AML-193 (cell line): Measurements from ENCODE around the gene CFAP73.

ENCODE experiments used
- DNase-seq, 2 experiments: peaks; one replicate each; lab custom pipeline; 2025; lab: John Stamatoyannopoulos, UW

Gene CFAP73

DNA sequence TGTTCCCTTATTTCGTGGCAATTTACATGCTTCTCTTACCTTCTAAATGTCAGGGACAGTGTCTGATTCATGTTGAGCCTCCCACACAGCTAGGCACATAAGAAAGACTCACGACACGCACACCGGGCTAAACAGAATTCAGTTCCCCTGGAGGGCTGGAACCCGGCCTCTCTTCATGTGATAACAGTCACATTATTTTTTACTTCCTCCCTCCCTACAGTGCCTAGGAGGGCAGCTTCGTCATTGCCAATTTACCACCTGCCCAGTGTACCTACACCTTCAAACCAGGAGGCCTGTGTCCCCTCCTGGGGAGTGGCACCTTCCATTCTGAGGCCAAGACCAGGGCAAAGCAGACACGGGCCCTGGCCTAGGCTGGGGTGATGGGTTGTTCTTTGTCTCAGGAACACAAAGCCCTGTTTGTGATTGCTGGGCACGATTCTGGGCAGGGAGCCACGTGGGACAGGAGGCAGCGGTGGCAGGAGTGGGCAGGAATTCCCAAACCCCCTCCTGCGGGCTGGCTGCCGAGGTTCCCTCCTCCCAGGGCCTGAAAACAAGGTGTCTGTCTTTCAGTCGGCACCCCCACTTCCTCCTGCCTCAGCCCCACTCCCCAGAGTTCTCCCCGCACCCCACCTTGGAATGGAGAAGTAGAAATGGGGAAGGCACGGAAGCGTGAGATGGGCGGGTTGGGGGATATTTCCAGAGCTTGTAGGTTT lies 7.2 kb upstream of the CFAP73 start:
- DNase-seq = peak; percentile 61 to 63

DNA sequence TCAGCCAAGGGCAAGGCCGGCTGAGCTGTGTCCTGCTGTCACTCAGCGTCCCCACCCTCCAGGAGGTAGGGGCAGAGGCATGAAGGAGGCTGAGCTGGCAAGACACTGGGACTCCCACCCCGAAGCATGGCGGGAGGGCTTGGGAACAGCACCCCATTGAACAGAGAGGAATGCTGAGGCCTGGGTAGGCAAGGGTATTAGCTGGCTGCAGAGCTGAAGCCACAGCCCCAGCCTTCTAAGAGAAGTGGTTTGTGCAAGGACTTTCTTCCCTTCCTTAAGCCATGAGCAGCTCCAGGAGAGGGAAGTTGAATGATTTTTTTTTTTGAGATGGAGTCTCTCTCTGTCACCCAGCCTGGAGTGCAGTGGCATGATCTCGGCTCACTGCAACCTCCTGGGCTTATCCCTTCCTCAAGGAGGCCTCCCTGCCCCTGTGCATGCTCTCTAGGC lies 6.6 kb upstream of the CFAP73 start:
- peak; percentile 31 to 50 for DNase-seq

DNA sequence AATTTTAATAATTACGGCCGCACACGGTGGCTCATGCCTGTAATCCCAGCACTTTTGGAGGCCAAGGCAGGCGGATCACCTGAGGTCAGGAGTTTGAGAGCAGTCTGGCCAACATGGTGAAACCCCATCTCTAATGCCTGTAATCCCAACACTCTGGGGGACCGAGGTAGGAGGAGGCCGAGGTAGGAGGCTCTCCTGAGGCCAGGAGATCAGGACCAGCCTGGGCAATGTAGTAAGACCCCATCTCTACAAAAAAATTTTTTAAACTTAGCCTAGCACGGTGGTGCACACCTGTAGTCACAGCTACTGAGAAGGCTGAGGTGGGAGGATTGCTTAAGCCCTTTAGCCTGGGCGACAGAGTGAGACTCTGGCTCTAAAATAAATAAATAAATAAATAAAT lies 5.6 kb upstream of the CFAP73 start:
- DNase-seq = no peak

DNA sequence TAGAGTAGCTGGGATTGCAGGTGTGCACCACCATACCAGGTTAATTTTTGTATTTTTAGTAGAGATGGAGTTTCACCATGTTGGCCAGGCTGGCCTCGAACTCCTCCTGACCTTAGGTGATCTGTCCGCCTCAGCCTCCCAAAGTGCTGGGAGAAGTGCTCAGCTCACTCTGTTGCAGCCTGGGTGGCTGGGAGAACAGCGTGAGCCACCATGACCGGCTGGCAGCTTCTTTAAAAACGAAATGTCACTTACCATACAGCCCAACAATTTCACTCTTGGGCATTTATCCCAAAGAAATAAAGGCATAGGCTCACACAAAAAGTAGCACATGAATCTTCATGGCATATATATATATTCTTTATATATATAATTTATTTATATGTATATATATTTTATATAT lies 4.7 kb upstream of the CFAP73 start:
- DNase-seq = no peak

DNA sequence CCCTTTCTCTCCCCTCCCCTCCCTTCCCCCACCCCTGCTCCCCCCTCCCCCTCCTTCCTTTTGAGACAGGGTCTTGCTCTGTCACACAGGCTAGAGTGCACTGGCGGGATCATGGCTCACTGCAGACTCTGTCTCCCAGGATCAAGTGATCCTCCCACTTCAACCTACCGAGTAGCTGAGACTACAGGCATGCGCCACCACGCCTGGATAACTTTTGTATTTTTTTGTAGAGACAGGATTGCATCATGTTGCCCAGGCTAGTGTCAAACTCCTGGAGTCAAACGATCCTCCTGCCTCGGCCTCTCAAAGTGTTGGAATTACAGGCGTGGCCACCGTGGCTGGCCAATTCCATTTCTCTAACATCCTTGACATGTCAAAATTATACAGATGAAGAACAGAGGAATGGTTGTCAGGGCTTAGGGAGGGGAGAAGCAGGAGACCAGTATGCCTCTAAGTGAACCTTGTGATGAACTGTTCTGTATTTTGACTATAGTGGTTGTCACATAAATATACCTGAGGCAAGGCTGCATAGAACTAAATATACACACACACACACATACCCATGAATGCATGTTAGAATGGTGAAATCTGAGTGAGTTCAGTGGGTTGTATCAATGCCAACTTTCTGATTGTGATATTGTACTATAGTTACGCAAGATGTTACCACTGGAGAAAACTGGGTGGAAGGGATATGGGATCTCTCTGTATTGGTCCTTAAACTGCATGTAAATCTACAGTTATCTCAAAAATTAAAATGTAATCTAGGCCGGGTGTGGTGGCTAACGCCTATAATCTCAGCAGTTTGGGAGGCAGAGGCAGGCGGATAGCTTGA lies 3.6 kb upstream of the CFAP73 start:
- DNase-seq = no peak

DNA sequence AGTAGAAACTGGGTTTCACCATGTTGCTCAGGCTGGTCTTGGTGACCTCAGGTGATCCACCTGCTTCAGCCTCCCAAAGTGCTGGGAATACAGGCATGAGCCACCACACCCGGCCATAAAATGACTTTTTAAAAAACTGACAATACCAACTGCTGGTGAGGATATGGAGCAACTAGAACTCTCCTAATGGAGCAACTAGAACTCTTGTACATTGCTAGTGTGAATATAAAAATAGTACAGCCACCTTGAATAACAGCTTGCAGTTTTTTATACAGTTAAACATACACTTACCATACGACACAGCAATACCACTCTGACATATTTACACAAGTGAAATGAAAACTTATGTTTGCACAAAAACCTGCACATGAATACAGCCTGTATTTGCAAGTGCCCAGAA lies 2.5 kb upstream of the CFAP73 start:
- DNase-seq = no peak

DNA sequence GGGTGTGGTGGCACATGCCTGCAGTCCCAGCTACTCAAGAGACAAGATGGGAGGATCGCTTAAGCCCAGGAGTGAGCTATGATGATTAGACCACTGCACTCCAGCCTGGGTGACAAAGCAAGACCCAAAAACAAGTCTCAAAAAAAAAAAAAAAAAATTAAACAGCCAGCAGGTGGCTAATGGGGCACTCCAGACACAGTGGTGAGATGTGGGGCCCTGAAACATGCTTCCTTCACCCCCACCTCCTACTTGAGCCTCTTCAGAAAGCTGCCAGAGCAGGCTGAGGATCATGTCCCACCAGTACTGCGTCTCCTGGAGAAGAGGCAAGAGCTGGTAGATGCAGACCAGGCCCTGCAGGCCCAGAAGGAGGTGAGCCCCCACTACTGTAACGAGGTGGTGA lies 2.1 kb downstream of the CFAP73 start:
- DNase-seq = no peak

DNA sequence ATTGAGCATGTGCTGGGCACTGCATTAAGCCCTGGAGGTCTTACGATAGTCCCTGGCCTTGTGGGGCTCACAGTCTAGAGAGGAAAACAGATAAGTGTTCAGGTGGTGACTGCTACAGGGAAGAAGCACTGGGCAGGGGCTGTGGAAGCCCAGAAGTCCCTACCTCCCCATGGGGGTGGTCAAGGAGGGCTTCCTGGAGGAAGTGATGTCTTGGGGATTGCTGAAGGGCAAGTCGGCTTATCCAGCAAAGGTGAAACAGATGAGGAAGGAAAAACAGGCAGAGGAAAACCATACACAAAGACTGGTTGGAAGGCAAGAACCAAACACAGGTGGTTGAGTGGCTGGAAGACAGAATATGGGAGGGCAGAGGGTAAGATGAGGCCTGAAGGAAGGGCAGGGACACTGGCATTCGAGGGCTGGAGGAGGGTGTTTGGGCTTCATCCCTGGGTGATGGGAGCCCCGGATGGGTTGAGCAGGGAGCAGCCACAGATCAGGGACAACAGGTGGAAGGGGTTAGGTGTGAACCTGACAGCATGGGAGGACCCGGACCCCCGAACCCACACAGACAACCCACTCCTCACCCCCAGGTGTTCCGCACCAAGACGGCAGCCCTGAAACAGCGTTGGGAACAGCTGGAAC lies 2.8 kb downstream of the CFAP73 start:
- DNase-seq = no peak

DNA sequence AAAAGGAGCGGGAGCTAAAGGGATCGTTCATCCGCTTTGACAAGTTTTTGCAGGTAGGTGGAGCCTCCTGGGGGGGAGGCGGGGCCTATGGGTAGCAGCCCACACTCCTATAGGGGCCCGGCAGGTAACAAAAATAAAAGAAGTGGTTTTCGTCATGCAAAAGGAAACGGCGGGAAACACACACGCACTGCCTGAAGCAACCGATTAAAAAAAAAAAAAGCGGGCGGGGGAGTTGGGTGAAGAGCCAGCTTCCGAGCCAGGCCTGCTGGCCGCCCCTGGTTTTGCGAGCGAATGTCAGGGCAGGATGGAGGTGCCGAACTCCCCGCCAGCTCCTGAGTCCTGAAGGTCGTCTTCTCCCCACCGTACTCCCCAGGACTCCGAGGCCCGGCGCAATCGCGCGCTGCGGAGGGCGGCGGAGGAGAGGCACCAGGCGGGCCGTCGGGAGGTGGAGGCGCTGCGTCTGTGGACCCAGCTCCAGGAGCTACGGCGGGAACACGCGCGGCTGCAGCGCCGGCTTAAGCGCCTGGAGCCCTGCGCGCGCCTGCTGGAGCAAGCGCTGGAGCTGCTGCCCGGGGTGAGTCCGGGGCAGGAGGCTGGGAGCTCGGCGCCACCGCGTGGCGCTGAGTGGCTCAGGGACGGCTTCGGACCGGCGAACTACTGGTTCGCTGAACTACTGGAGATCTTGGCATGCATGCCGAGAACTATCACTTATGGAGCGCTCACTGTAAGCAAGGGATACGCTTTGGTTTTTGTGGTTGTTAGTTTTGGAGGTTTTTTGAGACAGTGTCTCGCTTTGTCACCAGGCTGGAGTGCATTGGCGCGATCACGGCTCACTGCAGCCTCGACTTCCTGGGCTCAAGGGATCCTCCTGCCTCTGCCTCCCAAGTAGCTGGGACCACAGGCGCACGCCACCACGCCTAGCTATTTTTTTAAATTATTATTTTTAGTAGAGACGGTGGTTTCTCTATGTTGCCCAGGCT lies 3.6 kb downstream of the CFAP73 start:
- peak; percentile 63 to 72 for DNase-seq

DNA sequence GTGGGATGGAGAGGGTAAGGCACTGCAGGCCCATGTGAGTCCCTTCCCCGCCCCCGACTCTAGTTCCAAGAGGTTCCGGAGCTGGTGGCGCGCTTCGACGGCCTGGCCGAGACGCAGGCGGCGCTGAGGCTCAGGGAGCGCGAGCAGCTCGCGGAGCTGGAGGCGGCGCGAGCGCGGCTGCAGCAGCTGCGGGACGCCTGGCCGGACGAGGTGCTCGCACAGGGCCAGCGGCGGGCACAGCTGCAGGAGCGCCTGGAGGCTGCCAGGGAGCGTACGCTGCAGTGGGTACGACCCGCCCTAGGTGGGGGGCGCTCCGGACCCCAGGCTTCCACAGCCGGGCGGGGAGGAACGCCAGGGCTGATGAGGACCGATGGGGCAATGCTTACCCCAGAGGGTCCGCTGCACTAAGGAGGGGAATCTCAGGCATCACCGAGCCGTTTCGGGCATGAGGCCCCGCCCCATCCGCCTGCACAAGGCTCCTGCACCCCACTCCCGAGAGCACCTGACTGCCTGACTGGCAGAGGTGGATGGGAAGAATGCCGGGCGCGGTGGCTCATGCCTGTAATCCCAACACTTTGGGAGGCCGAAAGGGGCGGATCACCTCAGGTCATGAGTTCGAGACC lies 4.9 kb downstream of the CFAP73 start:
- DNase-seq = no peak

DNA sequence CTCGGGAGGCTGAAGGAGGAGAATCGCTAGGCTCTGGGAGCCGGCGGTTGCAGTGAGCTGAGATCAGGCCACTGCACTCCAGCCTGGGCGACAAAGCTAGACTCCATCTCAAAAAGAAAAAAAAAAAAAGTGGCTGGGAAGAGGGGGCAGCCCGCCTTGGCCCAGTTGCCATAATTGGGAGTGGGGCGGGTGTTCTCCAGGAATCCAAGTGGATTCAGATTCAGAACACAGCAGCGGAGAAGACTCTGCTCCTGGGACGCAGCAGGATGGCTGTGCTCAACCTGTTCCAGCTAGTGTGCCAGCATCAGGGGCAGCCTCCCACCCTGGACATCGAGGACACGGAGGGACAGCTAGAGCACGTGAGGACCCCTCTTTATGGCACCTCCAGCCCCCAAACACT lies 5.5 kb downstream of the CFAP73 start:
- no peak for DNase-seq

DNA sequence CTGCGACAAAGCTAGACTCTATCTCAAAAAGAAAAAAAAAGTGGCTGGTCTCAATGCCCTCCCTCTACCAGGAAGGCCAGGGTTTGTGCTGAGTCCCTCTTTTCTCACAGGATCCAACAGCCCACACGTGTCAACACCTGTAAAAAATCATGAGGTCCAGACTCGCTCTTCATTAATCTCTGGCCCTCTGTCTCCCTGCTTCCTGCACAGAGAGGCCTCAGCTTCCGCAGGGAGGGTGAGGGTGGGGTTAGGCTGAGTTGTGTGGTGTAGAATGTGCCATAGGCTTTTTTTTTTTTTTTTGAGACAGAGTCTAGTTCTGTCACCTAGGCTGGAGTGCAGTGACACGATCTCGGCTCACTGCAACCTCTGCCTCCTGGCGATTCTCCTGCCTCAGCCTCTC lies 6.1 kb downstream of the CFAP73 start:
- no peak for DNase-seq

DNA sequence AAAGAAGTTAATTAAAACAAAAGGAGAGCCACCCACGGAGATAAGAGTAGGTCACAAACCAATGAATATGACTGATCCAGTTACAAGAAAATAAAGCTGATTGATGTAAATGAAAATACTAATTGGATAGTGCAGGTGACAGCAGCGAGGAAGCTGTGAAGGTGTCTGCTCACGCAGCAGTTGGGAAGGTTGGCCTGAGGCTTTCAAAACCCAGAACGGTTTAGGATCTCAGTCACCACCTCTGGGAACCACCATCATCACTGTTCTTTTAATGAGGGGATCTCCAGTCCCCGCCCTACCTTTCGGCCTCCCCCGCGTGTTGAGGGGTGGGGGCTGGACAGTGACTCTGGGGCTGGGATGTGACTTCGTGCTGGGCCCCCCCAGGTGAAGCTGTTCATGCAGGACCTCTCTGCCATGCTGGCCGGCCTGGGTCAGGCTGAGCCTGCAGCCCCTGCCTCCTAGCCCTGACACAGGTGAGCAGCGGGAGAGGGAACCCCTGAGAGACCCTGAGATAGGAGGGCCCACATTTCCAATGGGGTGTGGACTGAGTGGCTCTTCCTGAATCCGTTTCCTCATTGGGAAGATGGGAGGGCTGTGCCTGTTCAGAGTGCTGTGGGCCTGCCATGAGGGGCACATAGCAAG lies 7.8 kb downstream of the CFAP73 start:
- no peak for DNase-seq

DNA sequence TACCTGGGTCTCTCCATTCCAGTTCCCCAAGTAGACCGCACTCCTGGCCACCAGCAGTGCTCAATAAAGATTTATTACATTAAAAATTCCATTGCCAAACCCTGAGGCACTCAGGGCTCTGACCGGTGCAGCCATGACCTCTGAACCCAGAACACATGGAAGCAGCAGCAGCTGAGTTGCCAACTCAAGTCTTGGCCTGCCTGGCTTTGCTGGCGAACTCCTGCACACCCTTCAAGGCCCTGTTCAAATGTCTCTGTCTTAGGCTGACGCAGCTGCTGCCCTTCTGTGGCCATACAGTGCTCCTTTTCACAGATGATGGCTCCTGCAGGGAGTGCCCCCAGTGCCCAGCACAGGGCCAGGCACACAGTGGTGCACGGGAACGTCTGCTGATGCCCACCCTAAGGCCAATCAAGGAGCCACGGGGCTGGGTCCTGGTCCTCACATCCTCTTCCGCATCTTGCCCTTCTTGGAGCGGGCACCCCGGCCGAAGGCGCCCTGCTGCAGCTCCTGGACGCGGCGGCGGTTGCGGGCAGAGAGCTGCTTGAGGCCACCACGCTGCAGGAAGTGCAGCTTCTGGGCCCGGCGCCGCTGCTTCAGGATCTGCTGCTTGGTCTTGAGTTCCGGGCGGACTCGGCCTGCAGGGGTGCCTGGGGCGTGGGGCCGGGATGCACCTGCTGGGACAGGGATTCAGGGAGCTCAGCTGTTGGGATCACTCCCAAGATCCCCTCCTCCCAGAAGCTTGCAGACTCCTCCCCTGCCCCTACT lies 9.1 kb downstream of the CFAP73 start:
- DNase-seq = no peak

DNA sequence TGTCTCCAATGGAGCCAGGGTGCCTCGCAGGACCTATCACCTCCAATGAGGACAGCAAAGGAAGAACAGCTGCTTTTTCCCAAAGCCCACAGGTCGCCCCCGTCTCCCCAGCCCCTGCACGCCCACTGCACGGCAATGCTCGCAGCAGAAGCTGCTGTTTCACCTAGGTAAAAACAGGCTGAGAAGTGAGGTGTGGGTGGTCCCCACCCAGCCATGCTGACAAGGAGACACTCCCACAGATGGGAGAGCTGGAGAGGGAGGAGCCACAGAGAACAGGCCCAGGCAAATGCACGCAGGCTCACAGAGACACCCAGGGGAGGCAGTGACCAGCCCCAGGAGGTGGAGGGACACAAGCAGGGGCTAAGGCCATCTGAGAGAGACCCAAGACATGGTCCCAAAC lies 10.4 kb downstream of the CFAP73 start:
- DNase-seq = no peak

DNA sequence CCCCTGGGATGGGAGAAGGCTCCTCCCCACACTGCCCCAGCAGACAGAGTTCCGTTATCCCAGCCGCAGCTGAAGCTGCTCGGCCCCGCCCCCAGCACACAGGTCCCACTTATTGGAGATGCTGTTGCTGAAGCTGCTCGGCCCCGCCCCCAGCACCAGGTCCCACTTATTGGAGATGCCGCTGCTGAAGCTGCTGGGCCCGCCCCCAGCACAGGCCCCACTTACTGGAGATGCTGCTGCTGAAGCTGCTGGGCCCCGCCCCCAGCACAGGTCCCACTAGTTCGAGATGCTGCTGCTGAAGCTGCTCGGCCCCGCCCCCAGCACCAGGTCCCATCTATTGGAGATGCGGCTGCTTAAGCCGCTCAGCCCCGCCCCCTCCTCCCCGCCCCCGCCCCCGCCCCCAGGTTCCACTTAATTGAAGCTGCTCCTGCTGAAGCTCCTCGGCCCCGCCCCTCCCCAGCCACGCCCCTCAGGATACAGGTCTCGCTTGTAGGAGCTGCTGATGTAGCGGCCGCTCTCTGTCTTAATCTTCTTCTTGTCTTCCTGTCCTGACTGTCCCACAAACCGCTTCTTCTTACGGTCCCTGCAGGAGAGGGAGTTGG lies 12.0 kb downstream of the CFAP73 start:
- no peak for DNase-seq

DNA sequence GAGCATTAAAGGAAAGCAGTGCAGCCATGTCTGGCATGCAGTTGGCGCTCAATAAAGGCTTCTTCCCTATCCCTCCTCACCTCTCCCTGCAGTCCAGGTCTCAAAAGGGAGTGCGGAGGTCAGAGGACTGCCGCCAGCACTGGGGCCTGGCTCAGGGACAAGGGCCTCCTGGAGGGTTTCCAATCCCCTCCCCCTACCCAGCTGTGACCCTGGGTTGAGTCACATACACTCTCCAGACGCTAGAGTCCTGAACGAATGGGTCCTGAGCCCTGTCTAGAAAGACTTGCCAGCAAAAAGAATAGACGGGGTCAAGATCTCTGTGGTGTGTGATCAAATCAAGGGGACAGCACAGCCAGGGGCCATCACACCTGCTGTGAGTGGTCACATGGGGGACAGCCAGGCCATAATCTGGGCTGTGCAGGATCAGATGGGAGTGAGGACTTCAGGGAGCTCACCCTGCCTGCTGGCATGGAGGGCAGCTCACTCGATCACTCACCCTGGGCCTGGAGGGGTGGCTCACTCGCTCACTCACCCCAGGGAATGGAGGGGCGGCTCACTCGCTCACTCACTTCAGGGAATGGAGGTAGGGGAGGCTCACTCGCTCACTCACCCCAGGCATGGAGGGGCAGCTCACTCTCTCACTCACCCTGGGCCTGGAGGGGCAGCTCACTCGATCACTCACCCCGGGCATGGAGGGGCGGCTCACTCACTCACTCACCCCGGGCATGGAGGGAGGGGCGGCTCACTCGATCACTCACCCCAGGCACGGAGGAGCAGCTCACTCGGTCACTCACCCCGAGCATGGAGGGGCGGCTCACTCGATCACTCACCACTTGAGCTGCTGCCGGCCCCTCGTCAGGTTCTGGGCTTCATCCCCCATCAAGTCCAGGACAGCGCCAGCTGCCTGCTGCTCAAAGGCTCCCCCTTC lies 12.8 kb downstream of the CFAP73 start:
- DNase-seq = no peak

DNA sequence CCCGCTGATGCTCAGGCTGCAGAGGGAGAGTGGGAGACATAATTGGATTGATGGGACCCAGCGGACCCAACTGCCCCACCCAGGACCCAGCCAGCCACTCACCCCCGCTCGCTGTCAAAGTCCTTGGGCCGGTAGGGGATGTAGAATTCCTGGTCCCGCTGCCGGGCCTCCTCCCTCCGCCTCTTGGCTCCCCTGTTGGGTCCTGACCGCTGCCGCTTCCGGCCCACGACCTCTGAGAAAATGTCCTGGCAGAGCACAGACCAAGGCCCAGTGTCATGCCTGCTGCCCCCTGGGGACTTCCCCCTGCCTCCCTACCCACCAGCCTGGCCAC lies 13.5 kb downstream of the CFAP73 start:
- DNase-seq = no peak

DNA sequence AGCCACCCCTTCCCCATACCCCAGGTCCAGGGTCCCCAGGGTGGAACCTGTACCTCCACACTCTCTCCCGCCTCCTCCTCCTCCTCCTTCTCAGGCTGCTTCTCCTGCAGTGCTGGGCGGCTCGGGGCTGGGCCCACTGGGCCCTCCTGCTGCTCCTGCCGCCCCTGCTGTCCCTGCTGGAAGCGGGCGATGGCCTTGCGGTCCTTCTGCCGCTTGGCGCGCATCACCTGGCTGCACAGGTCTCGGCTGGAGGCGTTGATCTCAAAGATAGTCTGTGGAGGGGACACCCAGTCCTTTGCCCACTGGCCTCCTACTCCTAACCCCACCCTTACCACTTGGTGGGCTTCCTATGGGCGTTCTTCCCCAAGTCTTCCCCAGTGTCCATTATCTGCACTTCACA lies 14.5 kb downstream of the CFAP73 start:
- DNase-seq = no peak
